ENCODE measurements around the gene CFAP99. TPM values are rescaled to one million over a fixed set of nuclear protein-coding genes. Genes with fewer than 3 reads are reported as not detected.

CFAP99 gene
- polyA plus RNA-seq, 1 experiment = not detected

- ChIA-PET POLR2A (no interaction called here), CTCF (no interaction called here)
- TF ChIP-seq, protein P1, sequence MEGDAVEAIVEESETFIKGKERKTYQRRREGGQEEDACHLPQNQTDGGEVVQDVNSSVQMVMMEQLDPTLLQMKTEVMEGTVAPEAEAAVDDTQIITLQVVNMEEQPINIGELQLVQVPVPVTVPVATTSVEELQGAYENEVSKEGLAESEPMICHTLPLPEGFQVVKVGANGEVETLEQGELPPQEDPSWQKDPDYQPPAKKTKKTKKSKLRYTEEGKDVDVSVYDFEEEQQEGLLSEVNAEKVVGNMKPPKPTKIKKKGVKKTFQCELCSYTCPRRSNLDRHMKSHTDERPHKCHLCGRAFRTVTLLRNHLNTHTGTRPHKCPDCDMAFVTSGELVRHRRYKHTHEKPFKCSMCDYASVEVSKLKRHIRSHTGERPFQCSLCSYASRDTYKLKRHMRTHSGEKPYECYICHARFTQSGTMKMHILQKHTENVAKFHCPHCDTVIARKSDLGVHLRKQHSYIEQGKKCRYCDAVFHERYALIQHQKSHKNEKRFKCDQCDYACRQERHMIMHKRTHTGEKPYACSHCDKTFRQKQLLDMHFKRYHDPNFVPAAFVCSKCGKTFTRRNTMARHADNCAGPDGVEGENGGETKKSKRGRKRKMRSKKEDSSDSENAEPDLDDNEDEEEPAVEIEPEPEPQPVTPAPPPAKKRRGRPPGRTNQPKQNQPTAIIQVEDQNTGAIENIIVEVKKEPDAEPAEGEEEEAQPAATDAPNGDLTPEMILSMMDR (IDR thresholded peaks at IDR 0.05; ENCODE audit: insufficient read depth, low read depth, low read length) = no peak
- Histone ChIP-seq H3K27me3 (ENCODE audit: control insufficient read depth, insufficient read depth, low read length) (peaks cover 10% of the 10 kb centered on the region), H3K36me3 (ENCODE audit: control insufficient read depth, insufficient read depth, low read length) (no peaks in the 10 kb centered on the region), H3K4me3 (ENCODE audit: low read depth, low read length) (no peak overlapping the region)
- DNase-seq (ENCODE audit: low read depth) = no peak
Measured at GRCh38 chr4:2425386-2426068, 6.8 kb downstream of the CFAP99 start.

DNA sequence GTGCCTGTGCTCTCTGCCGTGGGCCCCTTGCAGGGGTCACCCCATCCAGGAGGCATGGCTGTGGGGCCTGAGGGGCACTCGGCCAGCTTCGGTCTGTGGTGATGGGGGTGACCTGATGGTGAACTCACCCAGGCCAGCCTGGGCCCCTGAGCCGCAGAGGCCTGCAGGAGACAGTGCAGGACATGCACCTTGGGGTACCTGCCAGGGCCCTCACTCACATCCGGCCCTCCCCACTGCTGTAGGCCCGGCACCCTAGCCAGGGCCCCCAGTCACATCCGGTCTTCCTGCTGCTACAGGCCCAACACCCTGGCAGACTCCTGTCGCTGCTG lies 7.3 kb downstream of the CFAP99 start:
- H3K4me3 ChIP-seq (ENCODE audit: low read depth, low read length) = no peak overlapping the region

DNA sequence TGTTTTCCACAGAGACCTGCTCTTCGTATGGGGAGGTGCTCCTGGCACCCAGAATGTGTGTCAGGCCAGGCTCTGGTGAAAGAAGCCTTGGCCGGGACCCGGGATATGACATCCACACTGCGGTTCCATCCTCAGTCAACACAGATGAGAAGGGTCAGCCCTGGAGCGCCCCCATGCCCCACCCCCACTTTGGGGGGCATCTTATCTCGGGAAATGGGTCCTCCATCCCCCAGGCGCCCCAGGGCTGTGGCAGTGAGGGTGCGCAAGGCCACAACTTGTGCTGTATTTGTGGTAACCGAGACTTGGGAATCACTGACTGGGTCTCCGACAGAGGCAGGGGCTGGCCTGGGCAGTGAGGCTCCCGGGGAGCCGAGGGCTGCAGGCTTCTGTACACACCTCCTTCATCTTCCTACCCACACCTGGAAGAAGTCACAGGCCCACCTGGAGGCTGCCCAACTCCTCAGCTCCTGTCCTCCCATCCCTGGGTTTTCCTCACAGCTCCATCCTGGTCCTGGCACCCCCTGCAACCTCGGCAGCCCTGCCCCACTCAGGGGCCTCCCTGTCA lies 8.0 kb downstream of the CFAP99 start:
- DNase-seq (ENCODE audit: low read depth) = no peak
- peaks cover 6% of the 10 kb centered on the region for H3K27me3 ChIP-seq (ENCODE audit: control insufficient read depth, insufficient read depth, low read length)
- POLR2A ChIA-PET = no interaction called here
- no peak overlapping the region for H3K4me3 ChIP-seq (ENCODE audit: low read depth, low read length)
- TF ChIP-seq, protein P1 (IDR thresholded peaks at IDR 0.05; ENCODE audit: insufficient read depth, low read depth, low read length) = no peak
- CTCF ChIA-PET = interaction anchor here (0.6 to 1.5 kb wide), 4 partner anchors 10 to 800 kb away, joined by 3 to 4 read pairs (median 3); no protein-coding TSS in a partner anchor
- H3K36me3 ChIP-seq (ENCODE audit: control insufficient read depth, insufficient read depth, low read length) = no peaks in the 10 kb centered on the region

More for the DNA sequence above, 7.3 kb downstream of the CFAP99 start:
- DNase-seq (ENCODE audit: low read depth) = no peak
- CTCF ChIA-PET = no interaction called here
- TF ChIP-seq, protein P1 (IDR thresholded peaks at IDR 0.05; ENCODE audit: insufficient read depth, low read depth, low read length) = no peak
- POLR2A ChIA-PET = no interaction called here
- H3K36me3 ChIP-seq (ENCODE audit: control insufficient read depth, insufficient read depth, low read length) = no peaks in the 10 kb centered on the region
- H3K27me3 ChIP-seq (ENCODE audit: control insufficient read depth, insufficient read depth, low read length) = peaks cover 6% of the 10 kb centered on the region

- H3K4me3 ChIP-seq (ENCODE audit: low read depth, low read length) = no peak overlapping the region
- peaks cover 4% of the 10 kb centered on the region for H3K27me3 ChIP-seq (ENCODE audit: control insufficient read depth, insufficient read depth, low read length)
- TF ChIP-seq, protein P1 (IDR thresholded peaks at IDR 0.05; ENCODE audit: insufficient read depth, low read depth, low read length) = no peak
- ChIA-PET POLR2A (no interaction called here), CTCF (interaction anchor here (0.9 to 1.5 kb wide), 4 partner anchors 11 to 35 kb away, joined by 3 to 4 read pairs (median 3); no protein-coding TSS in a partner anchor)
- DNase-seq (ENCODE audit: low read depth) = no peak
- H3K36me3 ChIP-seq (ENCODE audit: control insufficient read depth, insufficient read depth, low read length) = no peaks in the 10 kb centered on the region
Measured at GRCh38 chr4:2427383-2428334, 8.9 kb downstream of the CFAP99 start.
